ENCODE results near the gene ARHGEF17.

ARHGEF17 gene

DNA sequence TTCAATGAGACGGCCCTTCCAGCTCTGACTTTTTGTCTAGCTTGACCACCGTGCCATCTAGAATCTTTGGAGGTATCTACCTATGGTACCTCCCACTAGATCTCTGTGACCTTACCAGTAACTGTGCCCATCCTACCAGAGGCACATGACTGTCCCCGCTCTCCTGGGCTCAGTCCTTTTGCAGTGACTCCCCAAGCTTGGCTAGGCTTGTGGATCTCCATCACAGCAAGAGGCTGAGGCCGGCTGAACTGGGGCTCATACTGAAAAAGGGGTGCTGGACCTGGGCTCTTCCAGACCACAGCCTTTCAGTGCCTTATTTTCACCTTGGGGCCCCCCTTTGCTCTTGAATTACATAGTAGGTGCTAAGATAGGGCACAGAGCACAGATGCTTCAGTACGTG is 95.5 kb downstream of the ARHGEF17 start (continued):
- TF ChIP-seq ZNF530 (tag by site-specific recombination; IDR thresholded peaks at IDR 0.05; ENCODE audit: low read depth) (no peak), GLIS1 (tag by site-specific recombination; IDR thresholded peaks at IDR 0.05) (no peak), SALL2 (tag by site-specific recombination; IDR thresholded peaks at IDR 0.05; ENCODE audit: borderline replicate concordance) (no peak), ELK4 (IDR thresholded peaks at IDR 0.05; ENCODE audit: borderline replicate concordance, low read depth, low read length) (no peak), ZNF211 (tag by site-specific recombination; IDR thresholded peaks at IDR 0.05; ENCODE audit: low read depth) (no peak)
- TF ChIP-seq, protein P1, sequence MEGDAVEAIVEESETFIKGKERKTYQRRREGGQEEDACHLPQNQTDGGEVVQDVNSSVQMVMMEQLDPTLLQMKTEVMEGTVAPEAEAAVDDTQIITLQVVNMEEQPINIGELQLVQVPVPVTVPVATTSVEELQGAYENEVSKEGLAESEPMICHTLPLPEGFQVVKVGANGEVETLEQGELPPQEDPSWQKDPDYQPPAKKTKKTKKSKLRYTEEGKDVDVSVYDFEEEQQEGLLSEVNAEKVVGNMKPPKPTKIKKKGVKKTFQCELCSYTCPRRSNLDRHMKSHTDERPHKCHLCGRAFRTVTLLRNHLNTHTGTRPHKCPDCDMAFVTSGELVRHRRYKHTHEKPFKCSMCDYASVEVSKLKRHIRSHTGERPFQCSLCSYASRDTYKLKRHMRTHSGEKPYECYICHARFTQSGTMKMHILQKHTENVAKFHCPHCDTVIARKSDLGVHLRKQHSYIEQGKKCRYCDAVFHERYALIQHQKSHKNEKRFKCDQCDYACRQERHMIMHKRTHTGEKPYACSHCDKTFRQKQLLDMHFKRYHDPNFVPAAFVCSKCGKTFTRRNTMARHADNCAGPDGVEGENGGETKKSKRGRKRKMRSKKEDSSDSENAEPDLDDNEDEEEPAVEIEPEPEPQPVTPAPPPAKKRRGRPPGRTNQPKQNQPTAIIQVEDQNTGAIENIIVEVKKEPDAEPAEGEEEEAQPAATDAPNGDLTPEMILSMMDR (tag by site-specific recombination; IDR thresholded peaks at IDR 0.05): no peak

DNA sequence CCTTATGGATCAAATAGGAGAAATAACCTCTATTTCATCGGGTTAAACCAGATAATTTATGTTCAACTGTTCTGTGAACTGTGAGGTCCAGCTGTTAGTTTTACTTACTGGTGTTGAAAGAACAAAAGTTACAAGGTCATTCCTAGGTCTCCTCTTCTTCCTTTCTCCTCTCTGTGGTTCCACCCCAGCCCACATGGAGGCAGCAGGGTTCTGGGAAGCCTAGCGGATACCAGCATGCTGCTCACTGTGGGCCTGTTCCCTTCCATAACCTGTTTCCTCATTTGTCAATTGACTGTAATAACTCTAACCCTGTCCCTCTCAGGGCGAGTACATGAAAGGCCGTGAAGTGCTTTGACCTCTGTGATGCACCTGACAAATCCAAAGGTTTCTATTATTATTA is 96.0 kb downstream of the ARHGEF17 start:
- no peaks in the 10 kb centered on the region for H3K9me3 ChIP-seq (ENCODE audit: control insufficient read depth, insufficient read depth, low read depth, low read length)
- POLR2A ChIA-PET: interaction anchor here (1.4 kb wide), 1 partner anchor 257 kb away, joined by 4 read pairs; no protein-coding TSS in a partner anchor
- CTCF ChIA-PET: interaction anchor here (0.7 to 10.1 kb wide), 13 partner anchors 10 to 315 kb away, joined by 3 to 122 read pairs (median 5); no protein-coding TSS in a partner anchor
- H3K36me3 ChIP-seq (ENCODE audit: control insufficient read depth in 2 of 2, insufficient read depth in 1 of 2, low read length in 2 of 2): peaks cover 0 to 36% of the 10 kb centered on the region in 2 experiments; a peak in 2 of 3 replicates
- H3K4me1 ChIP-seq (ENCODE audit: control insufficient read depth, insufficient read depth, low read length): no peaks in the 10 kb centered on the region
- H3K4me3 ChIP-seq (ENCODE audit: low read depth, low read length): no peak overlapping the region
- H3K27ac ChIP-seq (ENCODE audit: extremely low read depth, low read depth, low read length): no peak overlapping the region
- TF ChIP-seq ZNF544 (tag by site-specific recombination; IDR thresholded peaks at IDR 0.05) (no peak), ZNF19 (tag by site-specific recombination; IDR thresholded peaks at IDR 0.05; ENCODE audit: low read depth) (no peak), ZNF654 (tag by site-specific recombination; IDR thresholded peaks at IDR 0.05; ENCODE audit: low read depth) (peak; percentile 68), ZNF600 (tag by site-specific recombination; IDR thresholded peaks at IDR 0.05) (peak; percentile 75)
- TF ChIP-seq, protein P1 (tag by site-specific recombination; IDR thresholded peaks at IDR 0.05): peak; percentile 49; the same call in 1 of the 2 replicates

DNA sequence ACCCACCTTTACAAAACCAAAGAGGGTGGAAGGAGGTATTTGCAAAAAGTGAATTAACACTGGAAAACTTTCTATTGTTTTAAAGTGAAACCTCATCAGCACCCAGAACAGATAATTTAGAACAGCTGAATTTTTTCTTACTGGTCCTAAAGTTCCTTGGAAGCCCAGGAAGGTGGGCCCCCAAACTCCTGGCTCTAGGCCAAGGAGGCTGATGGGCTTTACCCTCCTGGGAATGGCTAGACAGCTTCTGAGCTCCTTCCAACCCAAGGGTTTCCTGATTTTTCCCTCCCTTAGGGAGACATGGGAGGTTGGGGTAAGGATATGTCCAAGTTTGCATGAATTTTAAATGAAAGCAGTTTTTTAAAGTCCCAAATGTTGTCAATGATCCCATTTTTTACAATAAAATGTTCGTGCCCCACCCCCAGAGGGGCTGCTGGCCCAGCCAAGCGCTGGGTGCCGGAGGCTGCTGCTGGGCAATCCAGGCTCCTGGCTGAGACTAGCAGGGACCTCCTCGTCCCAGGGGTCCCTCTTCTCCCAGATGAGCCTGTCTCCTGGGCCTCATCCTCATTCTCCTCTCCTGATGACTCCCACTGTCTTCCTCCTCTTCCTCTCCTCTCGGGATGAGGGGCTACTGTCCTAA is 96.5 kb downstream of the ARHGEF17 start:
- peaks cover 0 to 42% of the 10 kb centered on the region in 2 experiments; a peak in 2 of 3 replicates for H3K36me3 ChIP-seq (ENCODE audit: control insufficient read depth in 2 of 2, insufficient read depth in 1 of 2, low read length in 2 of 2)
- TF ChIP-seq KLF8 (tag by site-specific recombination; IDR thresholded peaks at IDR 0.05) (no peak), ZNF670 (tag by site-specific recombination; IDR thresholded peaks at IDR 0.05; ENCODE audit: low read depth) (no peak), PRDM1 (tag by site-specific recombination; IDR thresholded peaks at IDR 0.05) (0 out of 2 replicates have a peak, but pooled peaks have one; percentile 16), ZIC2 (tag by site-specific recombination; IDR thresholded peaks at IDR 0.05) (no peak)
- H3K27ac ChIP-seq (ENCODE audit: extremely low read depth, low read depth, low read length): no peak overlapping the region
- H3K9me3 ChIP-seq (ENCODE audit: control insufficient read depth, insufficient read depth, low read depth, low read length): no peaks in the 10 kb centered on the region
- H3K4me1 ChIP-seq (ENCODE audit: control insufficient read depth, insufficient read depth, low read length): no peaks in the 10 kb centered on the region
- CTCF ChIA-PET: interaction anchor here (0.7 to 10.1 kb wide), 10 partner anchors 11 to 314 kb away, joined by 3 to 122 read pairs (median 5); no protein-coding TSS in a partner anchor
- no peak overlapping the region for H3K4me3 ChIP-seq (ENCODE audit: low read depth, low read length)
- POLR2A ChIA-PET: no interaction called here
